Measurements from ENCODE around the gene UBAP2L.

DNA sequence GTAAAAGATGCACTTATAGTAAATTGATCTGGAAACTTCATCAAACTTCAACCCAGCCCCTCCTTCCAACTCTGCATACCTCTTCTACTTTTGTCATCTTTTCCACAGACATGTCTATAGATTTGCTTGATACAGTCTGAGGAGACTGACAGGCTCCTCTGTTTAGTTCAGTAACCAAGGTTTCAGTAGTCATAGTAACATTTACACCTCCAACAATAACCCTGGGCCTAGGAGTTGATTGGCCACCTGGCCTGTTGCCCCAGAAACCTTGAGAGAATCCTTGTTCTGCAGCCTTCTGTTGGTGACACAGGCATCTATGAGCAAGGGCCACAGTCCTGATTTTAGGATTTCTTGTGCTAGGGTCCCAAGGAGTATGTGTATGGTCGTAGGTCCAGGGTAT, 14.6 kb upstream of the UBAP2L start, which contains the start of gene CFAP141:
- TF ChIP-seq ZNF274 (IDR thresholded peaks at IDR 0.05; ENCODE audit: low read depth, low read length) (no peak), SUZ12 (IDR thresholded peaks at IDR 0.05; ENCODE audit: extremely low read depth, insufficient read depth, insufficient read length) (no peak), YY1 (IDR thresholded peaks at IDR 0.05; ENCODE audit: insufficient read depth, insufficient read length) (no peak)
